Nephron progenitor cell (in vitro differentiated cells): Measurements from ENCODE around the gene MAML2.
A peak's percentile ranks its signal among the peaks of the same experiment; 100 is the strongest.

Experiments
- DNase-seq: peaks from one replicate; pipeline ENCODE4 v3.0.0; 2021
- H3K27ac Mint-ChIP-seq: 2 replicates; pipeline ENCODE4 v1.8.0; 2021; ENCODE audit warnings: mild to moderate bottlenecking, moderate library complexity, mixed read lengths
- H3K27me3 Mint-ChIP-seq: 2 replicates; pipeline ENCODE4 v1.8.0; 2021; ENCODE audit warnings: mild to moderate bottlenecking, low read depth, mixed read lengths; ENCODE audit not compliant: poor library complexity
- H3K36me3 Mint-ChIP-seq: 2 replicates; pipeline ENCODE4 v1.8.0; 2021; ENCODE audit warnings: low read depth, mixed read lengths
- H3K4me1 Mint-ChIP-seq: 2 replicates; pipeline ENCODE4 v1.8.0; 2021; ENCODE audit warnings: mixed read lengths
- H3K4me3 Mint-ChIP-seq: 2 replicates; pipeline ENCODE4 v1.8.0; 2021; ENCODE audit warnings: mild to moderate bottlenecking, moderate library complexity, mixed read lengths
- H3K9me3 Mint-ChIP-seq: 2 replicates; pipeline ENCODE4 v1.8.0; 2021; ENCODE audit warnings: mild to moderate bottlenecking, moderate library complexity, mixed read lengths
- TF ChIP-seq, protein P1 (sequence below): fragments of 200-600 bp; sonication (generic); IDR thresholded peaks from 2 replicates; pipeline ENCODE4 v1.5.0; 2021; ENCODE audit warnings: antibody characterized with exemption

Gene MAML2

DNA sequence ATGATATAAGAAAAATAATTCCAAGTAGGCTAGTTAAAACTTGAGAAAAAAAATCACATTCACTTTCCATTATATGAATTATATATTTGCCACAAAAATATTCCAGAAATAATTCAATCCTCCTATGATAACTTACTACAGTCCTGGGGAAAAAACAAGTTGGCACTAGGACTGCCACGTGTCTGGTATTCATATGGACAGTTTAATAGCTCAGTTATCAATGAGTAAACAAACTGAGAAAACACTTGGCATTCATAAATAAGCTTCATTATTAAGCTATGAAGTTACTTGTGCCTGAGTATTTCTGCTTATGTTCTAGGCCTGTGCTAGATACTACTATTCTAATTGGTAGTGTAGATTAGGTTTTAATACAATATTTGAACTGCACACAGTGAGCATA is 22.5 kb upstream of the MAML2 start:
- Mint-ChIP-seq H3K27ac (no peak overlapping the region), H3K9me3 (peaks cover 24% of the 10 kb centered on the region), H3K4me1 (no peaks in the 10 kb centered on the region), H3K4me3 (no peak overlapping the region), H3K27me3 (no peaks in the 10 kb centered on the region), H3K36me3 (peaks cover 39% of the 10 kb centered on the region)
- no peak for DNase-seq
- TF ChIP-seq, protein P1, sequence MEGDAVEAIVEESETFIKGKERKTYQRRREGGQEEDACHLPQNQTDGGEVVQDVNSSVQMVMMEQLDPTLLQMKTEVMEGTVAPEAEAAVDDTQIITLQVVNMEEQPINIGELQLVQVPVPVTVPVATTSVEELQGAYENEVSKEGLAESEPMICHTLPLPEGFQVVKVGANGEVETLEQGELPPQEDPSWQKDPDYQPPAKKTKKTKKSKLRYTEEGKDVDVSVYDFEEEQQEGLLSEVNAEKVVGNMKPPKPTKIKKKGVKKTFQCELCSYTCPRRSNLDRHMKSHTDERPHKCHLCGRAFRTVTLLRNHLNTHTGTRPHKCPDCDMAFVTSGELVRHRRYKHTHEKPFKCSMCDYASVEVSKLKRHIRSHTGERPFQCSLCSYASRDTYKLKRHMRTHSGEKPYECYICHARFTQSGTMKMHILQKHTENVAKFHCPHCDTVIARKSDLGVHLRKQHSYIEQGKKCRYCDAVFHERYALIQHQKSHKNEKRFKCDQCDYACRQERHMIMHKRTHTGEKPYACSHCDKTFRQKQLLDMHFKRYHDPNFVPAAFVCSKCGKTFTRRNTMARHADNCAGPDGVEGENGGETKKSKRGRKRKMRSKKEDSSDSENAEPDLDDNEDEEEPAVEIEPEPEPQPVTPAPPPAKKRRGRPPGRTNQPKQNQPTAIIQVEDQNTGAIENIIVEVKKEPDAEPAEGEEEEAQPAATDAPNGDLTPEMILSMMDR = no peak

DNA sequence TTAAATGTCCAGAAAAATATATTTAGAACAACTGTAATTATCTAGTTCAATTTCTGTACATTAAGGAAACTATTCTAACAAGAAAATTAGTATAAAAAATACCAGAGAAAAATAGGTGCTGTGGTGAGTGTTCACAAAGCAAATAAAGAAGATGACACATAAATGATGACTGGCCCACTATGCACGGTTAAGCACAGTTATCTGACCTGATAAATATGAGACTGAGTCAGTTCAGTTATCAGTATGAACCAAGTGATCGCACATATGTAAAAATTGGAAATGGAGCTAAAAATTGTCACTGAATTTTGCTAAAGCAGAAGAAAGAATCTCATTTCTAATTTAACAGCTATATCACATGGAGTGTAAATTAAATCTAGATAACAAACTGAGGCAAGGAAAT is 18.8 kb upstream of the MAML2 start:
- TF ChIP-seq, protein P1 = no peak
- Mint-ChIP-seq H3K4me1 (no peaks in the 10 kb centered on the region), H3K27me3 (no peaks in the 10 kb centered on the region), H3K9me3 (no peaks in the 10 kb centered on the region), H3K27ac (no peak overlapping the region), H3K36me3 (peaks cover 22% of the 10 kb centered on the region), H3K4me3 (no peak overlapping the region)
- DNase-seq = no peak

DNA sequence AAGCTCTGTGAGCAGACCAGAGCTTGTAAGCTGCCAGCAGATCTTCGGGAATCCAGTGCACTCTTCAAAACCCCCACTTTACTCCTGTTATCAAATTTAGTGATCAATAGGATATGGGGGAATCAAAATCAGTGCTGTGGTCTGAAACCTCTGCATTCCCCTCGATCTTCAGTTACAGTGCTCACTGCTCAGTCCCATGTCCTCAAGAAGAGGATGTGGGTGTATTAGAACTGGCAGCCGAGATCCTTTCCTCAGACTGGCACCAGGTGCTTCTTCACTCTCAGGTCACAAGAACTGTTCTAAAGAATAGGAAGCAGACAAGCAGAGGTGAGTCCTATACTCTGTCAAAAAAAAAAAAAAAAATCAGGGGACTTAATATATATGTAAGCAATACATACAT is 15.3 kb upstream of the MAML2 start:
- Mint-ChIP-seq H3K27ac (peak overlapping the region; percentile 29), H3K27me3 (no peaks in the 10 kb centered on the region), H3K4me3 (no peak overlapping the region), H3K9me3 (no peaks in the 10 kb centered on the region), H3K4me1 (no peaks in the 10 kb centered on the region), H3K36me3 (peaks cover 49% of the 10 kb centered on the region)
- no peak for DNase-seq
- TF ChIP-seq, protein P1 = no peak

DNA sequence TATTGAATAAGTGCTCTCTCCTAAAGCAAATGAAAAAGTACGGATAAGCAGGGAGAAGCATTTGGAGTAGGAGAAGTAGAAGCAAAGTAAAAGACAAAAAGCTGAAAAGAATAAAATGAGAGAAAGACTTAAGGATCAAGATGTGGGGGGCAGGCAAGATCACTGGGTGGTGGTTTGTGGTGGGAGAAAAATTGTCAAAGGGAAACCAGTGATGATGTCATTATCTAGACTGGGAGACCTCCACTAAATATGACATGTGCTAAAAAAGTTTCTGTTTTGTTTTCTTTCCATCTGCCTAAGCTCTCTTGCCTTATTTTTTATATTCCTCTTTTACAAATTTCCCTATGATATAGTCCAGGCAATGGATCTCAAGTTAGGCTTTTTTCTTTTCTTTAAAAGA is 14.8 kb upstream of the MAML2 start:
- TF ChIP-seq, protein P1 = no peak
- no peak for DNase-seq
- Mint-ChIP-seq H3K27me3 (no peaks in the 10 kb centered on the region), H3K36me3 (peaks cover 49% of the 10 kb centered on the region), H3K27ac (no peak overlapping the region), H3K4me1 (no peaks in the 10 kb centered on the region), H3K4me3 (no peak overlapping the region), H3K9me3 (no peaks in the 10 kb centered on the region)

DNA sequence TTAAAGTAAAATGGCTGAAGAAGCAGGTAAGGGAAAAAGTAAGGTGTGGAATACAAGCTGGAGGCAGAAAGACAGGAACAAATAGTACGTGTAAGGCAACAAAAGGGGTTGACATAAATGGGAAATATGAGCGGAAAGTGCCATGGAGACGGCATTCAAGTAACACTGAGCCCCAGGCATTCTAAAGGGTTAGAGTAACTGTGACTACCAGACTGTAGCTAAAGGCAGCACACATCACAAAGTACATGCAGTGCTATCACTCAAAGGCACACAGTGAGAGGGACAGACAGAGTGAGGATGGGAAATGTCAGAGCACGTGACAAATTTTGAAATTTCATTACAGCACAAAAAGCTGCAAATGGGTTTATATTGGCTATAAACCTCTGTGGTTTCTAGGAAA is 13.9 kb upstream of the MAML2 start:
- DNase-seq = no peak
- Mint-ChIP-seq H3K9me3 (no peaks in the 10 kb centered on the region), H3K27me3 (no peaks in the 10 kb centered on the region), H3K27ac (no peak overlapping the region), H3K4me3 (no peak overlapping the region), H3K4me1 (no peaks in the 10 kb centered on the region), H3K36me3 (peaks cover 49% of the 10 kb centered on the region)
- TF ChIP-seq, protein P1 = no peak

DNA sequence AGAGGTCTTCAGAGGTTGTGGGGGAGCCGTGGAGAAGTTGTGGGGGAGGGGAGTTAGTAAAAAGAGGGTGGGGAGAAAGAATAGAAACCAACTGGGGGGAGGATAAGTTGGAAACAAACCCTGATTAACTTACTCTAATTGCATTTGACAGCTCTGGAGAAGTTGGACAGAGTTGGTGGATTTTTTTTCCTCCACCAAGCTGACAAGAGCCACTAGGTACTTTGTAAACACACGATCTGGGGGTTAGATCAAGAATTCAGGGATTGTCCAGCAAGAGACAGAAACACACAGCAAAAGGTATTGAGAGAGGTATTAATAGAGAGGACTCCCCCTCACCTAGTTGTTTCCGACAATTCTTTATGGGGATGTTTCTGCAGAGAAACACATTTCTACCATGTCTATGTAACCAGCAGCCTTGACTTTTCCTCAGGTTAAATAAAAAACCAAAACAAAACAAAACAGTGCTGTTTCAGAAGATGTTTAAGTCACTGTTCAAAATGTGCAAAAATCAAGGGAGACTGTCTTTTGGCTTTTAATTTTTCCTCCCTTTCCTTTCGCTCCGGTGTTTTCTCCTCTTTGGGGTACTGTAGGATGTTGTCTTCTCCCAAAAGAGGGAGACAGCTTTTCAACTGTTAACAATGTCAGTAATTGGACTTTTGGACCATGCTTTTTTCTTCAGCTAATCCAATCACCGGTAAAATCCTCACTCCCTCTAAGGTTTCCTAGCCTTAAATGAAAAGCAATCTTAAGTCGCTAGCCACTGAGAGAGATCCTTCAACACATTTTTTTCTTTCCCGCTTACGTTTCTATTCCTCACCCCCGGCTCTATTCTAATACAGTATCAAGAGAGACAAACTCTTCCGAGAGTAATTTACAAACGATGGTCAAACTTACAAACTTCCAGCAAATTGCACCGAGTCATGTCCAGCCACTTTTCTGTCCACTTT is 708 bp downstream of the MAML2 start:
- Mint-ChIP-seq H3K36me3 (peaks cover 5% of the 10 kb centered on the region), H3K27ac (peak overlapping the region; percentile 20), H3K9me3 (peaks cover 4% of the 10 kb centered on the region), H3K27me3 (peaks cover 3% of the 10 kb centered on the region), H3K4me3 (peak overlapping the region; percentile 95), H3K4me1 (peaks cover 56% of the 10 kb centered on the region)
- TF ChIP-seq, protein P1 = no peak
- DNase-seq = no peak
